HPDE6-E6E7 (cell line): ENCODE data around the gene ABR.

Experiments used
- DNase-seq: peaks from one replicate; pipeline ENCODE4 v3.0.0; 2011; ENCODE audit warnings: missing footprints; ENCODE audit errors: extremely low spot score

The ABR gene

GRCh38 chr17:1030684-1031532 is 148.9 kb downstream of the ABR start:
- no peak for DNase-seq

GRCh38 chr17:1029922-1030644 is 149.7 kb downstream of the ABR start:
- DNase-seq, result no peak

GRCh38 chr17:1029196-1029921 is 150.4 kb downstream of the ABR start:
- DNase-seq, result peak; percentile 41

GRCh38 chr17:1027044-1027443 is 152.7 kb downstream of the ABR start:
- DNase-seq, result no peak

- DNase-seq, result no peak
Observed at GRCh38 chr17:1026599-1026975, 153.2 kb downstream of the ABR start.

GRCh38 chr17:1025733-1026598 is 153.8 kb downstream of the ABR start:
- no peak for DNase-seq

- DNase-seq, result no peak
Observed at GRCh38 chr17:1024076-1024475, 155.7 kb downstream of the ABR start.

GRCh38 chr17:1022278-1023024 is 157.3 kb downstream of the ABR start:
- no peak for DNase-seq

- DNase-seq, result no peak
Observed at GRCh38 chr17:1021147-1021546, 158.6 kb downstream of the ABR start.

- DNase-seq, result no peak
Observed at GRCh38 chr17:1019451-1019850, 160.3 kb downstream of the ABR start.

GRCh38 chr17:1018547-1018946 is 161.2 kb downstream of the ABR start:
- DNase-seq, result no peak

- DNase-seq, result no peak
Observed at GRCh38 chr17:1013729-1014090, 166.1 kb downstream of the ABR start.

GRCh38 chr17:1012823-1013728 is 166.7 kb downstream of the ABR start:
- no peak for DNase-seq

- no peak for DNase-seq
Observed at GRCh38 chr17:1011760-1012735, 167.7 kb downstream of the ABR start.

GRCh38 chr17:1011138-1011537 is 168.6 kb downstream of the ABR start:
- no peak for DNase-seq

GRCh38 chr17:1010586-1010985 is 169.2 kb downstream of the ABR start:
- no peak for DNase-seq

- DNase-seq, result no peak
Observed at GRCh38 chr17:1010086-1010450, 169.7 kb downstream of the ABR start.

- DNase-seq, result no peak
Observed at GRCh38 chr17:1009229-1010085, 170.3 kb downstream of the ABR start.
